ENCODE results near the gene GRIN2B. TPM values are rescaled to one million over a fixed set of nuclear protein-coding genes. Genes with fewer than 3 reads are reported as not detected.

The GRIN2B gene
- polyA plus RNA-seq (2011; rRNA removed): not detected in 2 replicates
- polyA minus RNA-seq (2011; rRNA and poly(A)+ RNA removed): not detected in 2 replicates

GRCh38 chr12:13981296-13981962 lies at the start of gene GRIN2B:
Gene GRIN2B (minus strand): TSS chr12:13981602. CDS start chr12:13866208, 115,394 bp downstream.
- H3K27me3 ChIP-seq (ENCODE audit: control insufficient read depth, insufficient read depth, low read length): peaks cover 3% of the 10 kb centered on the region; the same call in 1 of the 2 replicates
- H3K4me3 ChIP-seq (ENCODE audit: low read depth, low read length): no peak within 1 kb of the TSS
- H3K36me3 ChIP-seq (ENCODE audit: control insufficient read depth, insufficient read depth, low read length): no peaks in the 10 kb centered on the region
- CTCF ChIA-PET: no interaction called here
- no peak for TF ChIP-seq CTCF (IDR thresholded peaks at IDR 0.05; ENCODE audit: insufficient read depth, low read depth, low read length)
- no peak for DNase-seq (ENCODE audit: low read depth)
- POLR2A ChIA-PET: no interaction called here

DNA sequence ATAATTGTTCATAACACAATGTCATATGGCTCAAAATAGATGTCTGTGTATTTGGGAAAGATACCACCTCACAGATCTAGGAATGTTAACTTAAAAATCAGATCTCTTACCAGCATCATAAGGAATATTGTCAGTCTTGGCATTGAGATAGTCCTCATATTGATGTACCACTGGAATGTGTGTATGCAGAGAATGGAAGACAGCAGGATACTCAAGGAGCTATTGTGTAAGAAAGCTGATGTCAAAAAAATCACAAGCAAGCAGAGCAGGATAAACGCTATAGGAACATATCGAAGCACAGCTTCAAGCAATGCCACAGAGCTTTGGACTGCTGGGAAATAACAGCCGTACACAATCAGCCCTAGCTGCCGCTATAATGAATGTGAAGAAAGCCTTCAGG lies 45.1 kb upstream of the GRIN2B start:
- Histone ChIP-seq H3K36me3 (ENCODE audit: control insufficient read depth, insufficient read depth, low read length) (no peaks in the 10 kb centered on the region), H3K4me3 (ENCODE audit: low read depth, low read length) (no peak overlapping the region), H3K27me3 (ENCODE audit: control insufficient read depth, insufficient read depth, low read length) (no peaks in the 10 kb centered on the region)
- CTCF ChIA-PET: no interaction called here
- DNase-seq (ENCODE audit: low read depth): no peak
- no peak for TF ChIP-seq CTCF (IDR thresholded peaks at IDR 0.05; ENCODE audit: insufficient read depth, low read depth, low read length)
- POLR2A ChIA-PET: no interaction called here

- no peak for DNase-seq (ENCODE audit: low read depth)
- no peaks in the 10 kb centered on the region for H3K27me3 ChIP-seq (ENCODE audit: control insufficient read depth, insufficient read depth, low read length)
- POLR2A ChIA-PET: no interaction called here
- no peak overlapping the region for H3K4me3 ChIP-seq (ENCODE audit: low read depth, low read length)
- no peak for TF ChIP-seq CTCF (IDR thresholded peaks at IDR 0.05; ENCODE audit: insufficient read depth, low read depth, low read length)
- H3K36me3 ChIP-seq (ENCODE audit: control insufficient read depth, insufficient read depth, low read length): no peaks in the 10 kb centered on the region
- CTCF ChIA-PET: no interaction called here
These were observed 43.2 kb upstream of the GRIN2B start for GRCh38 chr12:14024591-14024990.

GRCh38 chr12:14018080-14018479 lies 36.7 kb upstream of the GRIN2B start:
- TF ChIP-seq CTCF (IDR thresholded peaks at IDR 0.05; ENCODE audit: insufficient read depth, low read depth, low read length): no peak
- Histone ChIP-seq H3K27me3 (ENCODE audit: control insufficient read depth, insufficient read depth, low read length) (no peaks in the 10 kb centered on the region), H3K4me3 (ENCODE audit: low read depth, low read length) (no peak overlapping the region), H3K36me3 (ENCODE audit: control insufficient read depth, insufficient read depth, low read length) (no peaks in the 10 kb centered on the region)
- DNase-seq (ENCODE audit: low read depth): no peak
- ChIA-PET CTCF (no interaction called here), POLR2A (no interaction called here)

- no peaks in the 10 kb centered on the region for H3K36me3 ChIP-seq (ENCODE audit: control insufficient read depth, insufficient read depth, low read length)
- POLR2A ChIA-PET: no interaction called here
- DNase-seq (ENCODE audit: low read depth): no peak
- no peak overlapping the region for H3K4me3 ChIP-seq (ENCODE audit: low read depth, low read length)
- no peak for TF ChIP-seq CTCF (IDR thresholded peaks at IDR 0.05; ENCODE audit: insufficient read depth, low read depth, low read length)
- no peaks in the 10 kb centered on the region for H3K27me3 ChIP-seq (ENCODE audit: control insufficient read depth, insufficient read depth, low read length)
- CTCF ChIA-PET: no interaction called here
These were observed 29.6 kb upstream of the GRIN2B start for GRCh38 chr12:14010989-14011388.

Measured in BJ (cell line).